Measurements from ENCODE around the gene FAH.

Gene FAH

DNA sequence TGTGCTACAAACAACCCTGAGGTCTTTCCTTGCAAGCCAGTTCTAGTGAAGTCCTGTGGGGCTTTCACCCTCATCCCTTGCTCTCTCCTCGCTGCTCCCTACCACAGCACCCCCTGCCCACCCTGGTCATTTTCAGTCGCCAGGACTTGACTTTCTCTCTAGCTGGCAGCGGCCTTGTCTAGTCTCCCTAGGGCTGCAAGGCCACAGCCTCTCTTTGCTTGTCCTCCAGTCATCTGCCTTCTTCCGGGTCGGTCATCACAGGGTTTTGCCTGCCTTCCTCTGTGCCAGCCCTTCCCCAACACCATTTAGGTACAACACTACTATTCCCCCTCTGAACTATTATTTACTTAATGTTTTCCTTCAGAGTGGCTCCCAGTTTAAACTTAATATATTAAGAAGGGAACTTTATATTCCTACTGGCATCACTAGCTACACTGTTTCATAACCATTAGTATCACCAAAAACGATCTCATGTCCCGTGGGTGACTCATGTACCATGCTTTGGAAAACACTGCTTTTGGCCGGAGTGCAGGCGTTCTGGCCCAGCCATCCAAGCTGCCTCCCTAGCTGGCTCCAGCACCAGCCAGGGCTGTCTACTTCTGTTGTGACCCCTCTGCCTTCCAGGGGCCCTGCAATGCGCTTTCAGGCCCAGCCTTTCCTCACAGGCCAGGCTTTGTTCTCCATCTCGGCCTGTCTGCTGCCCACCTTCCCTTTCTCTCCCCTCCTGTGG, 21.4 kb downstream of the FAH start:
- DNase-seq, result no peak

DNA sequence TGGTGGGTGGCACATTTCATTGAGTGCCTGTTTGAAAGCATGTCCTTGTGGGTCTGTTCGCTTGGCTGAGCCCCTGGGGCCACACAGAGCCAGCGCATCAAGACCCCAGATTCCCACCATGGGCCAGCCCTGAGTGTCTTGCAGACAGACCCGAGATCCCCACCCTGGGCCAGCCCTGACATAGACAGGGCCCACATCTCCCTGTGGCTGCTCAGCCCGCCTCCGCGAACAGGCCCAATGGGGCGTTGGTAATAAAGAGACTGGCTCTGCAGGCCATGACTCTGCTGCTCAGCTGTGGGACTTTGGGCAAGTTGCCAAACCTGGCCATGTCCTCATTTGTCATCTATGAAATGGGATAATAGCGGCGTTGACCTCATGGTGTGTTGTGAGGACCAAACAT, 22.6 kb downstream of the FAH start:
- DNase-seq, result no peak

DNA sequence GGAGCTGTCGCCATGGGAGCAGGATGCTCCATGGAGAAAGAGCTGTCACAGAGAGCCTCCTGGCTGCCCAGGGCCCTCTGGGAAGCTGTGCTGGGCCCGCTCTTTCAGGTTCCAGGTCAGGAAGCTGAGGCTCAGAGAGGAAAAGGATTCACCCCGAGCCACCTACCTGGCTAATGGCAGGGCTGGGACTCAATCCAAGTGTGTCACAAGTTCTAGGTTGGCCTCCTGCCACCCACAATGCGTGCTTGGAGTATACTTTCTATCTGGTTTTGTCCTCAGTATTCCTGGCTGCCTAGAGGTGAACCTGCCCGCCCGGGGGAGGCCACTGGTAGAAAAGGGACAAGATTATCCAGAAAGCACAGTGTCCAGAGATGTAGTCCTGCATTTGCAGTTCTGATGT, 23.6 kb downstream of the FAH start:
- no peak for DNase-seq

DNA sequence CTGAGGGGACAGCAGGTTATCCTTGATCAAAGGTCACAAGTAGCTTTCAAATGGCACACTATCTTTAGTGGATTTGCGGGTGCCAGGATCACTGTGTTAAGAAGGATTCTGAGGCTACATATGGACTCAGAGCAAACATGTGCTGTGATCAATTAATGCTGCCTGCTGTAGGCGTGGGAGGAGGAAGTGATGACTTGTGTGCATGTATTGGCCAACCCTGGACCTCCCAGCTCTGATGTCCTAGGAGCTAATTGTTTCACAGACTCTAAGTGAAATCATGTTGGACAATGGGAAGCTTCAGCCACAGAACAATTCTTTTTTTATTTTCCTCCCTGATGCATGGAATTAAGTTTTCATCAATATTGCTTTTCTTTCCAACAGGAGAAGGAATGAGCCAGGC, 24.4 kb downstream of the FAH start:
- no peak for DNase-seq

DNA sequence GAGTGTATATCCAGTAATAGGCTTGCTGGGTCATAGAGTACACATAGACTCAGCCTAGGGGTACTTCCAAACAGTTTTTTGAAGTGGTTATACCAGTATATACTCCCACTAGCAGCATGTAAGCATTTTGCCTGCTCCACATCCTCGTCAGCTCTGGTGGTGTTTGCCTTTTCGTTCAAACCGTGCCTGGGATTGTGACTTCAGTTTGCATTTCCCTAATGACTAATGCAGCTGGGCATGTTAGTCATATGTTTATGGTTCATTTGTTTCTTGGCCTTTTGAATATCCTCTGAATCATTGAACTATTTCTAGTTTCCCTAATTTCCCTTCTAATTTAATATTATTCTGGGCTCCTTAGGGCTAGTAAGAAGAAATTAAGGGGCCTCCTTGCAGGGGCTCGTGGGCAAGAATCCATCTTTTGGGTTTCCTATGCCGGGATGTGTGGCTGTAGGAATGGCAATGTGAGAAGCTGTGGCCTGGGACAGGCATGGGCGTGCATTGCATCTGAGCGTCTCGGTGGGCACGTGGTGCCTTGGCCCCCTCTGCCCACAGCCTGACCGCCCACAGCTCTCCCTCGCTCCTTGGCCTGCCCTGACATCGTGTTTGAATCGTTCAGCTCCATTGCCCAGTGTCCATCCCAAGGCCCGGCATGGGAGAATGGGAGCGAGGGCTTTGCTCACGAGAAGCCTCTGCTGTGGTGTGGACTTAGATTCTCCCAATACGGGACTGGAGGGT, 26.4 kb downstream of the FAH start:
- DNase-seq, result peak; percentile 6

DNA sequence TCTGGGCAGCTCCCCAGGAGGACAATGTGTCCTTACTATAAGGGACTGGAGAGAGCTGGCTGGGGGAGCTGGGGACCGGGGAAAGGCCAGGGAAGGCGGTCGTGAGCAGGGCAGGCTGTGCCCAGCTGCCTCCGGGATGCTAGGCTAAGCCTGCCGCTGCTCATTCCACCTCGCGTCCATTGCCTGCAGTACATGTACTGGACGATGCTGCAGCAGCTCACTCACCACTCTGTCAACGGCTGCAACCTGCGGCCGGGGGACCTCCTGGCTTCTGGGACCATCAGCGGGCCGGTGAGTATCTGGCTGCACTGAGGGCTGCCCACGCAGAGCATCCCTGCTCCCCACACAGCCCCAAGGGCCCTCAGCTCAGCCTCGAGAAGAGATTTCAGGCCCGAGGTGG, 27.1 kb downstream of the FAH start:
- no peak for DNase-seq

DNA sequence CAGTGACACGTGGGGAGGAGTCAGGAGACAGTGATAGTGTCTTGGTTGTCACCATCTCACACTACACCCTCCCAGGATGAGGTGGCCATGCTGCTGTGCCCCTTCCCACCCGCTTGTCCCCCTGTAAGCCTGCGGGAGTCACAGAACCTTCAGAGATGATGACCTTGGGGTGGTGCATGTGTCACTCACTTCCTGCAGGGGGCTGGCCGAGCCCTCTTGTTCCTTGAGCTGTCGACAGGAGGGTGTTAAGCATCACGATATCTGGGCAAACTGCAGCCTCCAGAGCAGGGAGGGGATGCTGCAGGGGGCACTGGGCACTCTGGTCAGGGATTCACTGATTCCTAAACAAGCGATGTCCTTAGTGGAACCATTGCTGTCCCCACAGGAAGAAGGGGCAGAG, 27.7 kb downstream of the FAH start:
- no peak for DNase-seq

DNA sequence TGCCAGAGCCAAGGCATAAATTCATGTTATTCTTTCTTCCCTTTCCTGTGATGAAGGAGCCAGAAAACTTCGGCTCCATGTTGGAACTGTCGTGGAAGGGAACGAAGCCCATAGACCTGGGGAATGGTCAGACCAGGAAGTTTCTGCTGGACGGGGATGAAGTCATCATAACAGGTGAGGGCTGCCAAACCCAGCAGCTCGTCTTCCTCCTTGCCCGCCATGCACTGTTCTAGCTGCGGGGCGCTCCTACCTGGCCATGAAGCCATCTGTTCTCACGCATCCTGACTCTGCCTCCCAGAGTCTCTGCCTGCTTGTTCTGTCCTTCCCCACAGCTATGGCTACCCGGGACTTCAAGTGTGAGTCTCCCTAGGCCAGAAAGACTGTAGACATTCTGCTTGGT, 28.2 kb downstream of the FAH start:
- DNase-seq, result no peak

DNA sequence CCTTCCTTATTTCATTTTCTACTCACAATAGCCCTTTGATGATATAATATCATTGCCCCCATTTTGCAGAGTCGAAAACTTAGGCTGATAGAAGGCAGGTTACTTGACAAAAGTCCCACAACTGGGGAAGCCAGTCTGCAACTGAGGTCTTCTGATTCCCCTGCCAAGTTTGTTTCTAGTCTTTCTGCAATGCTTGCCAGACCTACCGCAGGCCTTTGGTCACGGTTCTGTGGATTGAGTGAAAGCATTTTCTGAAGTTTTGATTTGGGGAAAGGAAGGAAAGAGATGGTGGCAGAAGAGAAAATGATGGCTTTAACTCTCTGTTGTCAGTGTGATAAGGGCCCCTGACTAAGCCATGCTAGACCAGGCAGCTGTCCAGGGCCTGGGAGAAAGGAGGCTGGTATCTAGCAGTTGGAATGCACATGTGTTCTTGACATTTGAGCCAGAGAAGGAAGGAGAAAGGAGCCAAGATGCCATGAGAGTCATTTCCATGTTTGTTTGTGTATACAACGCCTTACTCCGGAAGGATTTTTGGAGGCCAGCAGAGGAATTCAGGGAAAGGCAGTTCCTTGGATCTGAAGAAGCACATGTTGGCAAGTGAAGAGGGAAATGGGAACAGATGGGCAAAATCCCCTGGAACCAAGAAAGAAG, 29.9 kb downstream of the FAH start:
- DNase-seq, result no peak

DNA sequence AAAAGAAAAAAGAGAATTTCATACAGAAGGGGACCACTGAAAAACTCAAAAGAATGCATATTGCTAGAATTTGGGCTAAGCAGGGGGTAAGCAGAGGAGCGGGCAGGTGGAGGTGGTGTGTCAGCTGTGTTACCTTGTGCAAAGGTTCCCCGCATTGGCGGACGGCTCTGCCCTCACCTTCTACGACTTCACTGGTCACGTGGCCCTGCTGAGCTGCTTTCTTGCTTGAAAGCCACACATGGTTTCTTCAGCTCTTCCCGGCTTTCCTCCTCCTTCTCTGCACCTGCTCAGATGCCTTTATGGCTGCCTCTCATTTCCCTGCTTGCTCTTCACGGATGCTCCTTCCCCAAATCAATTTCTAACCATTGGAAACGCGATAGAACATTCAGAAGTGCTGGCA, 30.5 kb downstream of the FAH start:
- DNase-seq, result no peak

DNA sequence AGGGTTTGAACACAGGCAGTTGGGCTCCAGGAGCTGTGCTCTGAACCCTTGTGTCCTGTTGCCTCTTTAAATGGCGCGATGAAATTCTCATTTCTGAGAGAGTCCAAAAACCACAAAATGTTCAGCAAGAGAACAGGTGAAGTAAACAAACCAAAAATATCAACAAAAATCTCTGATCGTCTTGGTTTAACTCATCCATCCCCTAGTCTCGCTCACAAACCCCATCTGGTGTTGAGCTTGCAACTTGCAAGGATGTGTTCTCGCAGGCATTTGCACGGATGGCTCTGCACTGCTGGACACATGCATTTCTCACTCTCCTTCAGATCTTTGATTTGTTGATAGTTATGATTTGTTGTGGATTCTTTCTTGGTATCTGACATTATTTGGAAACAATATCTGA, 31.1 kb downstream of the FAH start:
- DNase-seq, result no peak

DNA sequence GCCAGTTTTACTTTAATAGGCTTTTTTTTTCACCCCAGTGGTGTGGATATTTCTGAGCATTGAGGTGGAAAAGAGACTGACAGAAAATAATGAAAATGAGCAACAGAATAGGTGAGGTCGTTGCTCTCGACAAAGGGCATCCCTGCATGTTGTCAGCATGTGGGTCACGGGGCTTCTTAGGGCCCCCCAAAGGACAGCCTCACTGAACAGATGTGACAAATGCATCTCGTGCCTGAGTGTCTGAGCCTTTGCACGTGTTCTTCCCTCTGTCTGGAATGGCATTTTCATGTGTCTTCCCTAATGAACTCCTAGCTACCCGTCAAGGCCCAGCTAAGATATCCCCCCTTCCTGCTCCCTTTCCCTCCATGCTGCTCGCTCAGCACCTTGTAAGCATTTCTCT, 31.8 kb downstream of the FAH start:
- DNase-seq, result no peak

DNA sequence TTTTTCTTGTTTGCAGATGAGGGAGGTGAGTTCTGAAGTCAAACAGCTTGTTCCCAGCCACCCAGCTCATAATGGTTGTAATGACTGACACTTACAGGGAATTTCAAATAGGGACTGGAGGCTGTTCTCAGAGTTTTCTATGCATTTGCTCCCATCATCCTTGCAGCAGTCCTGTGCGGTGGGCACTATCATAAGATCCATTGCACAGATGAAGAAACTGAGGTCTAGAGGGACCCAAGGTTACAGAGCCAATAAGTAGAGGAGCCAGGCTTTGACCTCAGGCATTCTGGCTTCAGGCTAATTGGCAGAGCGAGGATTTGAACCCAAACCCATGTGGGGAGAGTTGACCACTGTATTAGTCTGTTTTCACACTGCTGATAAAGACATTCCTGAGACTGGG, 32.4 kb downstream of the FAH start:
- no peak for DNase-seq

DNA sequence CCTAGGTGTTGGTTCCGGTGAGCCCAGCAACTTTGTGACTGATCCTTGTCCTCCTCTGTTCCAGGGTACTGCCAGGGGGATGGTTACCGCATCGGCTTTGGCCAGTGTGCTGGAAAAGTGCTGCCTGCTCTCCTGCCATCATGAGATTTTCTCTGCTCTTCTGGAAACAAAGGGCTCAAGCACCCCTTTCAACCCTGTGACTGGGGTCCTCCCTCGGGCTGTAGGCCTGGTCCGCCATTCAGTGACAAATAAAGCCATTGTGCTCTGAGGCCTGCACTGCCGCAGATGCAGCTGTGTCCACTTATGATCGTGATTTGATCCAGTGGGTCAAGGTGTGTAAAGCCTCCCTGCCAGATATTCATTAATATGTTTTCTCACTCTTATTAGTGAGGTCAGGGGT, 33.3 kb downstream of the FAH start:
- DNase-seq, result no peak

DNA sequence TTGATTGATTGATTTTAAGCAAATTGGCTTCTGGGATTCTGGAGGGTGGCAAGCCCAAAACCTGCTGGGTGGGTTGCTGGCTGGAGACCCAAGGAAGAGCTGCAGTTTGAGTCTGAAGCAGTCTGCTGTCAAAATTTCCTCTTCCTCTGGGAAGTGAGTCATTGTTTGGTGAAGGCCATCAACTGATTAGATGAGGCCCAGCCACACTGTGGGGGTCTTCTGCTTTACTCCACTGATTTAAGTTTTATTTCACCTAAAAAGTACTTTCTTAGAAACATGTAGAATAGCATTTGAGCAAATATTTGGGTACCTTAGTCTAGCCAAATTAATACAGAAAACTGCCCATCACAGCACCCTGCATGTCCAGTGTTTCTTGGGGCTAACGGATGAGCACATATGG, 33.8 kb downstream of the FAH start:
- DNase-seq, result no peak

DNA sequence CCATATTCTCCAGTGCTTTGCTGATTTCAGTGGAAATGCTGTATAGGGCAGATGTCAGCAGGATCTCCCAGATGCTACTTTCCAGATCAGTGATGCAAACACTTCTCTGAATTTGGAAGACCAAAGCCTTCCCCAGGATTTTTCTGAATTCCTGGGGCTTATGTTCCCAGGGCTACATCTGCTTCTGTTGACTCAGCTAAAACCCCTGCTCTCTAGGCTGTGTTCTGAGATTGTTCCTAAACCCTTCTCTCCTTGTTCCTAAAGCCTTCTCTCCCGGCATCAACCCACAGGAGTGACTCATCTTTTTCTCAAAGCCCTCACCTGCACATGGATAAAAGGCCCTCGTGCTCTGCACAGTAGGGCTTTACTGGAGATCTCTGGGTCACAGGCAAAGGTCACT, 35.5 kb downstream of the FAH start:
- DNase-seq, result no peak

DNA sequence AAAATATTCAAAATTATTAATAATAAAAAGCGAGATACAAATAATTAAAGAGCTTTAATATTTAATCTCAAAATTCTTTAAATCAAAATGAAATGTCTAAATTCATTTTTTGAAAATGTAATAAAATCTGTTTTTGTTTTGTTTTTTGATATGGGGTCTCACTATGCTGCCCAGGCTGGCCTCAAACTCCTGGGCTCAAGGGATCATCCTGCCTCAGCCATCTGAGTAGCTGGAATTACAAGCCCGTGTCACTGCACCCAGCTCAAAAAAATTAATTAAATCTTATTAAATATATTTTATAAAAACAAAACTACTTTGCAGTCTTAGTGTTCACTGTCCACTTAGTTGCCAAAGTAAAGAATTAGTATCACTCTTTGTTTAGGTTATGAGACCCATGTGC, 38.4 kb downstream of the FAH start:
- DNase-seq, result no peak

DNA sequence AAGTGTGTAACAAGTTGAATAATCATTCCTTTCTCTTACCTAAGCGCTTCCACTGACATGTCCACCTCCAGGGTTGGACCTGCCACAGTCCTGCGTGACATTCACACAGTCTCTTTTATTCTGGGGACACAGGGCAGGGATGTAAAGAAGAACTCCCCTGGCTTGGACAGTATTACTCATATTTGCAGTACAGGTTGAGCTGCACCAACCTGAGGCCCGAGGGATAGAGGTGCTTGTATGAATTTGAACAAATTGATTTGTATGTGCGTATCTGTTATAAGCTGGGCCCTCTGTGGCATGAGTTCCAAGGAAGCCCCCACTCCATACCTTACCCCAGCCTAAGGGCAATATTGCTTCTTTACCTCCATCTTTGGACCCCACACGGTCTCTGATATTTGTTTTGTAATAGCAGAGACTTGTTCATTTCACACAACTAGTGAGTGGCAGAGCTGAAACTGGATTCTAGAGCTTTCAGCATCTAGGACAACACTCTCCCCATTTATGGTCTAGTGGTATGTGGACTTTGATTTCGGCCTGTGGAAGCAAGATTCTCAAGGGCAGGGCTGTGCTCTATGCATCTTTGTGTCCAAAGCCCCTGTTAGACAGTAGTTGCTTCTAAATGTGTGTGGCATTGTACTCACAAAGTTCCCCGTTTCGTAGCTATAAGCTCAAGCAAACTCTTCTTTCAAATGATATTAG, 39.2 kb downstream of the FAH start:
- DNase-seq, result no peak

DNA sequence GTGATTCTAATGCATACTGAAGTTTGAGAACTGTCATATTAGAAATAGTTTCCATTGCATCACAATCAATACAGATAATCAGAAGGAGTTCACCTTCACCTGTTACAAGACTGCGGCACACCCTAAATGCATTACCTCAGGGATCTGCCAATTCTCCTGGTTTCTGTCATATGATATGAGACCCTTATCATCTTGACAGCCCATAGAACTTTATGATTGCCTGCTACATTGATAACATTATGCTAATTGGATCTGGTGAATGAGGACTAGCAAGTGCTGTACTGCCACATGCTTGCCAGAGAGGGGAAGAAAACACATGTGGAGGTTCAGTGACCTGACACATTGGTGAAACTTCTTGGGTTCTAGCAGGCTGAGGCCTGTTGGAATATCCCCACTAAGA, 41.4 kb downstream of the FAH start:
- DNase-seq, result no peak

DNA sequence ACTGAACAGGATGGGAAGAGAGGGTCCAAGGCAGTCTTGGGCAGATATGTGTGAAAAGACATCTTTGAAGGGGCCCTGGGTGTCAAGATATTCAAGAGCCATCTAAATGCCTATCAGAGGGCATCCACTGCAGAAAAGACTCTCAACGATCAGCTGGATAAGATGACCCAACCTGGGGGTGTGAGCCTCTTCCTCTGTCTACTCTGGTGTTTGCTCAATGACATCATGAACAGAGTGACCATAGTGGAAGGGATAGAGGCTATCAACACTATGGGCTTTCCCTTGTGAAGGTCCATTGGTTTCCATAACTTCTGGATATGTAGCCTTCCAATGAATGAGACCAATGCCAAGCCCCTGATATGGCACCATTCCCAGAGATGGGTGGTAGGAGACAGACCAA, 42.1 kb downstream of the FAH start:
- no peak for DNase-seq

DNA sequence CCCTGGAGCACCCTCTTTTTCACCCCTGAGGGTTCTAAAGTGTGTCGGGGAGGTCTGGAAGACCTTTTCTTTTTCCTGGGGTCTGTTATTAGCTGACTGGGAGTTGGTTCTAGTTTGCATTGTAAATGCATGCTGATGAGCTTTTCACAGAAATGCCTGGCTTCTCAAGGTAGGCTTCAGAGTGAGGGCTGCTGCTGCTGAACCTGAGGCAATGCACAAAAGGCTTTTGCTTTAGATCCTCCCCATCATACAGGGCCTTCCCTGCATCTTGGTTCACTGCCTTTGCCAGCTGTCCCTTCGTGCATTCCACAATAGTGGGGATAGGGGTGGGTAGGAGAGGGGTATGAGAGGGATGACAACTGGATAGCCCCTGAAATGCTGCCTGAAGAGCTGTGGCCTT, 46.6 kb downstream of the FAH start:
- peak; percentile 91 for DNase-seq

DNA sequence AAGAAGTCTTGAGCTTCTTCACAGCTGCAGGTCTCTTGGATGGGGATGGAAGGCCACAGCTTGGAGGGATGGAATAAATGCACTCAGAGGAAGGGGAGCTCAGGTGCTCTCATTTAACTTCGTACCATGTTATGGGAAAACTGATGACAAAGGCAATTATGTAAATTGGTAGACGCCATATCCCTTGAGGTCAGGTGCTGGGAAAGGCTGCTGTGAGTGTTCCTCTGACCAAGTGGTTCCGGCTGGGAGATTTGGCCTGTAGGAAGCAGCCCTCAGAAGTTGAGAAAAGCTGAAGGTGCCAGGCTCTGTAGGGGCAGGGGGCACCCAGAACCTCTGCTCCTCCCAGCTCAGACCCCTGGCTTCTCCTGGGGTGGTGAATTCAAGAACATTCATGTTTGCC, 47.1 kb downstream of the FAH start:
- DNase-seq, result peak; percentile 72

DNA sequence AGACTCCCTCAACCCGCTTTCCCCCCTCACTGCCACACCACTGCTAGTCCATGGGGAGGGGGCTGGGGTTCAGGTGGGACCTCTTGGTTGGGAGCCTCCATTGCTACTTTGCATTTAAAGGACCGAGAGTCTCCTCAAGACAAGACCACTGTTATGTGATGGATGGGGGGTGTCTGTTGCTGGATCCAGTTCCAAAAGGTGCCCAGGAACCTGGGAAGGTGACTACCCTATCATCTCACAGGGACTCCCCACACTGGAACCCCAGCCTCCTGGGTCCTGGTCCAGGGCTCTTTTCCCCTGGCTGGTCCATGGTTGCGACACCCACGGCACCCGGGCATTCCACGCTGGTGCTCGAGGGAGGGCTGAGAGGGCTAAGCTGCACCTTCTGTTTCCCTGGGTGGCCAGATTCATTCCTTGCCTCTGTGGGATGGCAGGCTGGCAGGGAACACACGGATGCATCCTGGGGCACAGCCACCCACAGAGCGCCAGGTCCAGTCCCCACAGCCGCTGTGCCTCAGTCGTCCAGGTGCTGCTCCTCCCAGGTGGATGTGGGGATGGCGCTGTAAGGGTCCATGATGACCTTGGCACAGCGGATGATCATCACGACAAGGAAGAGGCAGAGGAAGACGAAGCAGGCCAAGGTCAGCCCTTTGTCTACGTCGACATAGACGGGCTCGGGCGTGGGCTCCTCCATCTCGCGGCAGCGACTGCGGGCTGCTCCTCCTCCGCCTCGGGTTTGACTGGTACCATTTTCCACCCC, 48.6 kb downstream of the FAH start:
- DNase-seq, result no peak

Data from NCI-H526 treated with DMSO at 0.1 percent for 48 hours (cell line).